Memory B cell (primary cell): ENCODE data around the gene DNAAF1.

Experiments used
- ATAC-seq: fragments of 150-1000 bp; cut with Tn5 transposase; 2 replicates; pipeline ENCODE4 v1.10.0; 2021; ENCODE audit warnings: low read depth, mild to moderate bottlenecking, moderate library complexity
- DNase-seq, 2 donors: peaks; one replicate each; pipeline ENCODE4 v3.0.0; 2022; ENCODE audit warnings: low spot score in 2 of 2
- H3K27ac Mint-ChIP-seq: one replicate; pipeline ENCODE4 v1.8.0; 2022; ENCODE audit warnings: mild to moderate bottlenecking, moderate library complexity, mixed read lengths
- H3K27me3 Mint-ChIP-seq: one replicate; pipeline ENCODE4 v1.8.0; 2022; ENCODE audit warnings: mixed read lengths
- H3K36me3 Mint-ChIP-seq: one replicate; pipeline ENCODE4 v1.8.0; 2022; ENCODE audit warnings: mild to moderate bottlenecking, mixed read lengths
- H3K4me1 Mint-ChIP-seq: one replicate; pipeline ENCODE4 v1.8.0; 2022; ENCODE audit warnings: mixed read lengths
- H3K4me3 Mint-ChIP-seq: one replicate; pipeline ENCODE4 v1.8.0; 2022; ENCODE audit warnings: mild to moderate bottlenecking, moderate library complexity, mixed read lengths
- H3K9me3 Mint-ChIP-seq: one replicate; pipeline ENCODE4 v1.8.0; 2022; ENCODE audit warnings: mixed read lengths

DNAAF1 gene

GRCh38 chr16:84159800-84160199, 14.7 kb downstream of the DNAAF1 start:
- Mint-ChIP-seq H3K36me3 (no peaks in the 10 kb centered on the region), H3K9me3 (no peaks in the 10 kb centered on the region), H3K4me3 (no peak overlapping the region), H3K4me1 (no peaks in the 10 kb centered on the region), H3K27me3 (peaks cover 18% of the 10 kb centered on the region), H3K27ac (no peak overlapping the region)
- ATAC-seq (no peak), DNase-seq (no peak)

- Mint-ChIP-seq H3K4me3 (no peak overlapping the region), H3K27ac (no peak overlapping the region), H3K36me3 (peaks cover 1% of the 10 kb centered on the region), H3K4me1 (no peaks in the 10 kb centered on the region), H3K9me3 (no peaks in the 10 kb centered on the region), H3K27me3 (peaks cover 20% of the 10 kb centered on the region)
- DNase-seq (no peak), ATAC-seq (no peak)
These were observed 15.9 kb downstream of the DNAAF1 start for GRCh38 chr16:84161037-84161436.

GRCh38 chr16:84161801-84162200, 16.7 kb downstream of the DNAAF1 start:
- Mint-ChIP-seq H3K27ac (no peak overlapping the region), H3K27me3 (peaks cover 17% of the 10 kb centered on the region)
- no peak for ATAC-seq

GRCh38 chr16:84165746-84166145, 20.6 kb downstream of the DNAAF1 start:
- H3K27me3 Mint-ChIP-seq, result peaks cover 17% of the 10 kb centered on the region

More at GRCh38 chr16:84161801-84162200, 16.7 kb downstream of the DNAAF1 start:
- peaks cover 1% of the 10 kb centered on the region for H3K36me3 Mint-ChIP-seq
- no peaks in the 10 kb centered on the region for H3K9me3 Mint-ChIP-seq
- no peak overlapping the region for H3K4me3 Mint-ChIP-seq
- no peaks in the 10 kb centered on the region for H3K4me1 Mint-ChIP-seq
- DNase-seq, result no peak

GRCh38 chr16:84166796-84167695, 21.9 kb downstream of the DNAAF1 start:
- no peak for DNase-seq
- Mint-ChIP-seq H3K4me1 (no peaks in the 10 kb centered on the region), H3K27ac (no peak overlapping the region), H3K27me3 (peaks cover 12% of the 10 kb centered on the region), H3K4me3 (no peak overlapping the region), H3K9me3 (no peaks in the 10 kb centered on the region), H3K36me3 (peaks cover 1% of the 10 kb centered on the region)
- ATAC-seq, result no peak

More at GRCh38 chr16:84165746-84166145, 20.6 kb downstream of the DNAAF1 start:
- DNase-seq, result no peak
- no peak overlapping the region for H3K4me3 Mint-ChIP-seq
- no peak overlapping the region for H3K27ac Mint-ChIP-seq
- no peak for ATAC-seq
- H3K36me3 Mint-ChIP-seq, result peaks cover 1% of the 10 kb centered on the region
- no peaks in the 10 kb centered on the region for H3K4me1 Mint-ChIP-seq
- no peaks in the 10 kb centered on the region for H3K9me3 Mint-ChIP-seq

- peaks cover 1% of the 10 kb centered on the region for H3K36me3 Mint-ChIP-seq
- no peak for DNase-seq
- no peaks in the 10 kb centered on the region for H3K4me1 Mint-ChIP-seq
- H3K4me3 Mint-ChIP-seq, result no peak overlapping the region
- H3K9me3 Mint-ChIP-seq, result no peaks in the 10 kb centered on the region
- ATAC-seq, result no peak
- no peak overlapping the region for H3K27ac Mint-ChIP-seq
- H3K27me3 Mint-ChIP-seq, result peaks cover 15% of the 10 kb centered on the region
These were observed 24.7 kb downstream of the DNAAF1 start for GRCh38 chr16:84169765-84170310.

- H3K27ac Mint-ChIP-seq, result no peak overlapping the region
- no peak overlapping the region for H3K4me3 Mint-ChIP-seq
- no peaks in the 10 kb centered on the region for H3K36me3 Mint-ChIP-seq
- DNase-seq, result no peak
- H3K27me3 Mint-ChIP-seq, result peaks cover 8% of the 10 kb centered on the region
- ATAC-seq, result no peak
- no peaks in the 10 kb centered on the region for H3K9me3 Mint-ChIP-seq
- peaks cover 5% of the 10 kb centered on the region for H3K4me1 Mint-ChIP-seq
These were observed 29.3 kb downstream of the DNAAF1 start for GRCh38 chr16:84174396-84174795.

- H3K9me3 Mint-ChIP-seq, result no peaks in the 10 kb centered on the region
- peak overlapping the region; percentile 2 for H3K27ac Mint-ChIP-seq
- H3K27me3 Mint-ChIP-seq, result peaks cover 5% of the 10 kb centered on the region
- no peaks in the 10 kb centered on the region for H3K36me3 Mint-ChIP-seq
- H3K4me1 Mint-ChIP-seq, result peaks cover 5% of the 10 kb centered on the region
- no peak overlapping the region for H3K4me3 Mint-ChIP-seq
- DNase-seq (peak; percentile 66 to 69), ATAC-seq (peak; percentile 97)
These were observed 30.4 kb downstream of the DNAAF1 start for GRCh38 chr16:84175350-84176081.

- H3K9me3 Mint-ChIP-seq, result no peaks in the 10 kb centered on the region
- H3K4me1 Mint-ChIP-seq, result peaks cover 5% of the 10 kb centered on the region
- DNase-seq (no peak), ATAC-seq (no peak)
- peaks cover 5% of the 10 kb centered on the region for H3K27me3 Mint-ChIP-seq
- no peak overlapping the region for H3K27ac Mint-ChIP-seq
- H3K4me3 Mint-ChIP-seq, result no peak overlapping the region
- no peaks in the 10 kb centered on the region for H3K36me3 Mint-ChIP-seq
These were observed 31.3 kb downstream of the DNAAF1 start for GRCh38 chr16:84176192-84177053.

GRCh38 chr16:84177741-84178073, 32.6 kb downstream of the DNAAF1 start:
- Mint-ChIP-seq H3K27ac (no peak overlapping the region), H3K36me3 (peaks cover 1% of the 10 kb centered on the region), H3K4me1 (peaks cover 5% of the 10 kb centered on the region), H3K9me3 (no peaks in the 10 kb centered on the region), H3K4me3 (no peak overlapping the region), H3K27me3 (peaks cover 2% of the 10 kb centered on the region)
- DNase-seq (no peak), ATAC-seq (no peak)

- no peak for ATAC-seq
- H3K9me3 Mint-ChIP-seq, result no peaks in the 10 kb centered on the region
- no peak overlapping the region for H3K27ac Mint-ChIP-seq
These were observed 33.1 kb downstream of the DNAAF1 start for GRCh38 chr16:84178146-84178765.

GRCh38 chr16:84178892-84179611, 33.9 kb downstream of the DNAAF1 start:
- Mint-ChIP-seq H3K4me1 (peaks cover 5% of the 10 kb centered on the region), H3K36me3 (peaks cover 7% of the 10 kb centered on the region), H3K9me3 (no peaks in the 10 kb centered on the region), H3K27me3 (no peaks in the 10 kb centered on the region), H3K4me3 (no peak overlapping the region), H3K27ac (no peak overlapping the region)
- no peak for ATAC-seq
- DNase-seq, result no peak

More at GRCh38 chr16:84178146-84178765, 33.1 kb downstream of the DNAAF1 start:
- Mint-ChIP-seq H3K4me3 (no peak overlapping the region), H3K36me3 (peaks cover 5% of the 10 kb centered on the region), H3K4me1 (peaks cover 5% of the 10 kb centered on the region), H3K27me3 (no peaks in the 10 kb centered on the region)
- no peak for DNase-seq
